Measurements from ENCODE around the gene SCN1A. TPM values are rescaled to one million over a fixed set of nuclear protein-coding genes. Genes with fewer than 3 reads are reported as not detected.

SCN1A gene
- total and polyA plus RNA-seq, 2 of the 4 experiments (the other 2 are of a cell fraction): under 0.01 TPM; not detected in 1

GRCh38 chr2:166125557-166125956 lies 2.3 kb downstream of the SCN1A start:
- no peaks in the 10 kb centered on the region for H3K4me1 ChIP-seq (ENCODE audit: control insufficient read depth, insufficient read depth, low read length)
- CTCF ChIA-PET: no interaction called here
- no TSS peak for BruUV-seq (replicated peaks)

More at GRCh38 chr2:166125557-166125956, 2.3 kb downstream of the SCN1A start:
- dilution Hi-C loops (cut with HindIII; ENCODE audit: low sequenced_read_pairs, unreplicated experiment): no loop called here
- Histone ChIP-seq H3K9me1 (ENCODE audit: insufficient read depth, low read length) (no peaks in the 10 kb centered on the region), H4K20me1 (ENCODE audit: insufficient read depth, low read length) (no peaks in the 10 kb centered on the region), H3K56ac (ENCODE audit: extremely low read depth, insufficient read depth, low read length) (no peak overlapping the region), H3K14ac (replicated peaks; ENCODE audit: low read depth, low read length) (no peak overlapping the region), H3K27me3 (ENCODE audit: control insufficient read depth, insufficient read depth, low read length) (peaks cover 4% of the 10 kb centered on the region; the same call in 1 of the 2 replicates), H2BK5ac (ENCODE audit: low read depth, low read length, poor library complexity, severe bottlenecking) (no peak overlapping the region), H4K5ac (ENCODE audit: low read depth, low read length) (no peak overlapping the region), H4K8ac (ENCODE audit: low read depth in 2 of 2, low read length in 2 of 2) (no peak overlapping the region), H2AFZ (replicated peaks; ENCODE audit: low read length, poor library complexity) (no peak overlapping the region), H2AK9ac (replicated peaks; ENCODE audit: low read depth, low read length, poor library complexity) (no peak overlapping the region), H3K36me3 (ENCODE audit: control insufficient read depth, insufficient read depth, low read length) (no peaks in the 10 kb centered on the region), H3K4me2 (ENCODE audit: low read depth, low read length) (no peak overlapping the region), H2BK20ac (ENCODE audit: low read depth, low read length) (no peak overlapping the region), H3K79me1 (ENCODE audit: low read depth in 1 of 2, low read length in 2 of 2) (no peaks in the 10 kb centered on the region), H2AK5ac (ENCODE audit: low read depth, low read length) (no peak overlapping the region), H2BK120ac (ENCODE audit: low read depth, low read length) (no peak overlapping the region), H3K18ac (ENCODE audit: low read depth, low read length) (no peak overlapping the region), H4K91ac (ENCODE audit: insufficient read depth, low read depth, low read length) (no peak overlapping the region), H2BK15ac (ENCODE audit: low read depth, low read length) (no peak overlapping the region), H3K23ac (ENCODE audit: low read depth, low read length) (no peak overlapping the region), H3K4ac (ENCODE audit: low read depth, low read length) (no peak overlapping the region), H3K9ac (ENCODE audit: low read depth, low read length) (no peak overlapping the region), H3K9me3 (ENCODE audit: control insufficient read depth, insufficient read depth, low read length) (no peaks in the 10 kb centered on the region), H3K4me3 (ENCODE audit: insufficient read depth, low read depth, low read length) (no peak overlapping the region), H3K27ac (ENCODE audit: insufficient read depth, low read length) (no peak overlapping the region)
- in situ Hi-C loops (cut with MboI; ENCODE audit: low sequenced_read_pairs): loop anchor here (25.0 kb wide), 1 partner anchor 738 kb away; no protein-coding TSS in a partner anchor
- intact Hi-C loops (cut with micrococcal nuclease): loop anchor here (5.0 kb wide), 1 partner anchor 292 kb away; no protein-coding TSS in a partner anchor
- ATAC-seq (ENCODE audit: low read depth) (no peak), DNase-seq (no peak)
- TF ChIP-seq POLR2A (IDR thresholded peaks at IDR 0.05; ENCODE audit: low read depth, low read length) (no peak), FOS (IDR thresholded peaks at IDR 0.05; ENCODE audit: low read depth, low read length) (no peak), ELK1 (IDR thresholded peaks at IDR 0.05; ENCODE audit: borderline replicate concordance, low read depth, low read length) (no peak), RCOR1 (IDR thresholded peaks at IDR 0.05; ENCODE audit: insufficient replicate concordance, low read length) (no peak), USF2 (IDR thresholded peaks at IDR 0.05; ENCODE audit: low read depth, low read length) (no peak), CHD1 (IDR thresholded peaks at IDR 0.05; ENCODE audit: low read depth, low read length) (no peak), CEBPB (IDR thresholded peaks at IDR 0.05; ENCODE audit: low read depth, low read length) (no peak)
- no CpG with 5 or more reads among the region's 2 CpGs for WGBS, 2 experiments (ENCODE audit: extremely low coverage in 2 of 2, insufficient read length in 1 of 2)
- POLR2A ChIA-PET (ENCODE audit: unreplicated experiment): no interaction called here
